HG02981 (cell line): ENCODE data around the gene GPR50.

ENCODE experiments used
- ATAC-seq: cut with Tn5 transposase; IDR thresholded peaks from one replicate; pipeline ENCODE4 v1.9.1; 2021; ENCODE audit warnings: mild to moderate bottlenecking, moderate library complexity; ENCODE audit not compliant: unreplicated experiment

The GPR50 gene

GRCh38 chrX:151226941-151227340 lies 50.6 kb downstream of the GPR50 start:
- no peak for ATAC-seq

- ATAC-seq = no peak
Observed at GRCh38 chrX:151227627-151228026, 51.2 kb downstream of the GPR50 start.

- no peak for ATAC-seq
Observed at GRCh38 chrX:151228935-151229334, 52.6 kb downstream of the GPR50 start.
